Transverse colon (tissue), 4 donors: ENCODE results near the gene BTG2. TPM values are rescaled to one million over a fixed set of nuclear protein-coding genes. Genes with fewer than 3 reads are reported as not detected.

Source experiments
- DNase-seq: peaks from one replicate; pipeline ENCODE4 v3.0.0-alpha.2; 2019
- H3K27ac ChIP-seq, 4 donors: fragments of 200-600 bp; sonication (generic); 2 replicates each; pipeline ENCODE4 v1.5.1; 2016 to 2018; ENCODE audit warnings: inconsistent platforms in 4 of 4
- H3K27me3 ChIP-seq: fragments of 200-600 bp; sonication (generic); 2 replicates; pipeline ENCODE4 v1.5.1; 2017; ENCODE audit warnings: inconsistent platforms
- H3K36me3 ChIP-seq, 4 donors: fragments of 200-600 bp; sonication (generic); 2 replicates each; pipeline ENCODE4 v1.5.1; 2017 to 2019; ENCODE audit warnings: inconsistent platforms in 4 of 4
- H3K4me1 ChIP-seq, 4 donors: fragments of 200-600 bp; sonication (generic); 2 replicates each; pipeline ENCODE4 v1.5.1; 2017 to 2020; ENCODE audit warnings: inconsistent platforms in 4 of 4
- H3K4me3 ChIP-seq, 4 donors: fragments of 200-600 bp; sonication (generic); 1 replicate in 1 of 4; 2 replicates in 3 of 4; pipeline versions ENCODE4 v1.5.1 to v1.6.1; 2017 to 2019; ENCODE audit warnings: inconsistent platforms in 4 of 4
- H3K9me3 ChIP-seq, 2 donors: fragments of 200-600 bp; sonication (generic); 2 replicates each; pipeline ENCODE4 v1.5.1; 2017 to 2019; ENCODE audit warnings: inconsistent platforms in 2 of 2
- CTCF ChIP-seq, 5 experiments: fragments of 200-600 bp in 3 of 5; fragments of 450-650 bp in 2 of 5; sonication (generic) in 3 of 5; IDR thresholded peaks; 1 replicate in 2 of 5; 2 replicates in 3 of 5; pipeline ENCODE4 v1.5.1; 2016 to 2017; ENCODE audit warnings: antibody characterized with exemption in 5 of 5, inconsistent platforms in 3 of 5, mild to moderate bottlenecking in 2 of 5, moderate library complexity in 1 of 5
- EP300 ChIP-seq: sonication (generic); formaldehyde crosslinking; IDR thresholded peaks from one replicate; pipeline ENCODE4 v1.6.1; 2017; ENCODE audit warnings: antibody characterized with exemption, low read depth
- POLR2A ChIP-seq: fragments of 450-650 bp; IDR thresholded peaks from one replicate; pipeline ENCODE4 v1.6.1; 2016; ENCODE audit warnings: antibody characterized with exemption, mild to moderate bottlenecking, moderate library complexity
- POLR2AphosphoS5 ChIP-seq, 3 donors: sonication (generic); formaldehyde crosslinking; IDR thresholded peaks; one replicate each; pipeline ENCODE4 v1.6.1; 2016; ENCODE audit warnings: antibody characterized with exemption in 3 of 3
- WGBS, 2 donors: methylation state at CpG; one replicate each; pipeline ENCODE4 v1.1.5; 2018; ENCODE audit warnings: low coverage in 1 of 2; 5-methylcytosine and 5-hydroxymethylcytosine counted together
- in situ Hi-C, 4 donors: fragments of 200-750 bp; cut with MboI; loops; one replicate each; pipeline versions ENCODE4 v1.15.0 to v1.15.1; 2017; ENCODE audit warnings: low sequenced_read_pairs in 3 of 4, low pct_ligation_motif_present in 1 of 4, low pct_unique_long_range_greater_than_20kb in 1 of 4
- intact Hi-C: fragments of 100-400 bp; cut with DNase I; formaldehyde crosslinking; loops from one replicate; pipeline ENCODE4 v1.15.1; 2023; ENCODE audit warnings: low total_unique reads
- total RNA-seq, 4 donors: library from RNA; depleted of rRNA; stranded (reverse); fragments of >200 nt; gene quantifications; one replicate each; pipeline ENCODE4 v1.1.0, GENCODE V29; 2016

Gene BTG2
- total RNA-seq, 4 donors from 2014 or later, result 98.9 to 144 (median 142) TPM

GRCh38 chr1:203272633-203273205 is 32.6 kb upstream of the BTG2 start:
- intact Hi-C loops (loop anchor here (2.0 to 5.0 kb wide), 2 partner anchors 66 to 1560 kb away; no protein-coding TSS in a partner anchor), in situ Hi-C loops (loop anchor here (5.0 to 25.0 kb wide), 4 partner anchors 60 to 212 kb away; no protein-coding TSS in a partner anchor)
- Histone ChIP-seq H3K27me3 (no peaks in the 10 kb centered on the region), H3K36me3 (no peaks in the 10 kb centered on the region), H3K9me3 (no peaks in the 10 kb centered on the region), H3K27ac (peak overlapping the region; percentile 83 to 89 (median 87)), H3K4me3 (peak overlapping the region in 2 of 4 donors; percentile 25 to 30), H3K4me1 (peaks cover 29 to 69% (median 43%) of the 10 kb centered on the region in 4 donors)
- no peak for DNase-seq
- no peak for TF ChIP-seq POLR2AphosphoS5 (IDR thresholded peaks at IDR 0.05)
- TF ChIP-seq EP300, result no peak
- no peak for TF ChIP-seq CTCF (IDR thresholded peaks at IDR 0.05)
- TF ChIP-seq POLR2A, result no peak
- 22% methylated on average over 17 of the region's 17 CpGs; no CpG with 5 or more reads in 1 of the 2 donors for WGBS, 2 donors

DNA sequence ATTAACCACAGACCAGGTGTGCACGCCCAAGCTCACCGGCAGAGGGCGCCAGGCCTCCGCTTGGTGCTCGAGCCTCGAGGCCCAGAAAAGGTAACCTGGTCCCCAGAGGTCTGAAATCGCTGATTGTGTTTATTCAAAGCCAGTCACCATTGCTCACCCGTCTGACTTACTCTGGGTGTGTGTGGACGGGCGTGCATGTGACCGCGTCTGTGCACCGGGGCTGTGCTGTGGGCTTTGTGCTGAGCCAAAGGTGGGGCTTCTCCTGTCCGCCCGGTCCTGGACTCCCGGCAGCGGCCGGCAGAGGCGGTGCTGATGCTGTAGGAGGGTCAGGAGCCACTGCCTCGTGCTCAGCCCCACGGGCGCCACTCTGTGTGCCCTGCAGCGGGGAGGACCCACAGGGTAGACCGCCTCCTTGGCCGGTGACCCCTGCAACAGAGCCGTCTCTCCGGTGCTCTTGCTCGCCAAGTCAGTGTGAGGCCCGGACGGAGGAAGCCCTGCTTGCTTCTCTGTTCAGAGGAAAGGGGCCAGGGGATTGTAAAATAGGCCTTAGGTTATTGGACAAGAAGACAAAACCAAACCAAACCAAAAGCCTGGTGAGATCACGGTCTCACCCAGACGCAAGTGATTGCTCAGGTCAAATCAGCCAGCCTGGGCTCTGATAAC is 32.0 kb upstream of the BTG2 start:
- Histone ChIP-seq H3K4me3 (peak overlapping the region in 2 of 4 donors; percentile 25 to 30), H3K27me3 (no peaks in the 10 kb centered on the region), H3K4me1 (peaks cover 33 to 73% (median 49%) of the 10 kb centered on the region in 4 donors), H3K9me3 (no peaks in the 10 kb centered on the region), H3K36me3 (no peaks in the 10 kb centered on the region), H3K27ac (peak overlapping the region; percentile 83 to 89 (median 87))
- WGBS, 2 donors, result 21 to 60% methylated on average over 2 to 25 of the region's 32 CpGs
- TF ChIP-seq CTCF (IDR thresholded peaks at IDR 0.05), result peak; percentile 97 to 100 (median 99)
- peak; percentile 14 to 61 (median 36) for TF ChIP-seq POLR2AphosphoS5 (IDR thresholded peaks at IDR 0.05)
- TF ChIP-seq POLR2A, result no peak
- TF ChIP-seq EP300, result no peak
- intact Hi-C loops, result loop anchor here (2.0 to 5.0 kb wide), 2 partner anchors 65 to 1561 kb away; no protein-coding TSS in a partner anchor
- peak; percentile 92 for DNase-seq
- in situ Hi-C loops, result loop anchor here (5.0 to 25.0 kb wide), 4 partner anchors 59 to 211 kb away; no protein-coding TSS in a partner anchor

GRCh38 chr1:203273869-203274602 is 31.3 kb upstream of the BTG2 start:
- no peaks in the 10 kb centered on the region for H3K9me3 ChIP-seq
- H3K27ac ChIP-seq, result peak overlapping the region; percentile 83 to 89 (median 87)
- no peaks in the 10 kb centered on the region for H3K36me3 ChIP-seq
- WGBS, 2 donors, result 47 to 73% methylated on average over 6 to 12 of the region's 12 CpGs
- peak overlapping the region in 1 of 4 donors; percentile 30 for H3K4me3 ChIP-seq
- intact Hi-C loops (loop anchor here (2.0 to 5.0 kb wide), 2 partner anchors 65 to 1562 kb away; no protein-coding TSS in a partner anchor), in situ Hi-C loops (loop anchor here (5.0 to 25.0 kb wide), 4 partner anchors 58 to 211 kb away; no protein-coding TSS in a partner anchor)
- peaks cover 38 to 80% (median 54%) of the 10 kb centered on the region in 4 donors for H3K4me1 ChIP-seq
- TF ChIP-seq POLR2AphosphoS5 (IDR thresholded peaks at IDR 0.05) (peak in 1 of 3 donors; percentile 48), EP300 (no peak)
- no peaks in the 10 kb centered on the region for H3K27me3 ChIP-seq
- DNase-seq, result peak; percentile 68

DNA sequence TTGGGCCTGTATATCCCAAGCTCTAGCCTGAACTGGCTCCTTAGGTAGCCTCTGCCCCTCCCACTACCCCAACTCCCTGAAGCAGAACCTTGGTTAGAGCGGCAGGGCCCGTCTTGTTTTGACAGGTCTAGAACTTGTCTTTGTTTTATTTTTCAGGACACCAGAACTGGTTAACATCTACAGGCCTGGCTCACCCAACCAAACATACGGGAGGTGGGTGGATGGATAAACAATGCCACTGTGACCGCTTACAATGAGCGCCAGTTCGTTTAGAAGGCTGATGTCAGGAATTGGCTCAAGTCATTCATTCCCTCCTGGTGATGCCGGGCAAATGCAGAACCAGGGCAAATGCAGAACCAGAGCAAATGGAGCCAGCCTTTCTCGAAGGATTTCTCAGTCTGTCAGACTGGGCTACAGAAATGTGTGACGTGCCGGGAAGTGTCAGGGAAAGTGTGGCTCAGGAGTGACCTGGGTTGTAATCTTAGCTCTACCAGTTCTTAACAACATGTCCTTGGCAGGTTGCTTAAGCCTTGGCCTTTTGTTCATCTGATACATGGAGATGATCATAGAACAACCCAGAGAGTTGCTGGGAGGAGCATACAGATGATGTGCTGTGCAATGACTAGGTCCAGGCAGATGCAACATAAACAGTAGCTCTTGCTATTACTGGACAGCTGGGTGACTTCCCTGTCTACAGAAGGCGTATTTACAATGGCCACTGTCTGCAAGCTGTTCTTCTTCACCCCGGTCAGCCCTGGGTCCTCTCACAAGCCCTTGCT is 30.5 kb upstream of the BTG2 start:
- WGBS, 2 donors, result 49 to 61% methylated on average over 5 to 12 of the region's 12 CpGs
- Histone ChIP-seq H3K4me3 (no peak overlapping the region), H3K9me3 (no peaks in the 10 kb centered on the region), H3K4me1 (peaks cover 43 to 85% (median 60%) of the 10 kb centered on the region in 4 donors), H3K27me3 (no peaks in the 10 kb centered on the region), H3K36me3 (no peaks in the 10 kb centered on the region), H3K27ac (peak overlapping the region; percentile 83 to 89 (median 87))
- intact Hi-C loops (loop anchor here (5.0 kb wide), 2 partner anchors 203 to 1562 kb away; partner anchors contain the start of gene PRELP), in situ Hi-C loops (loop anchor here (5.0 to 25.0 kb wide), 4 partner anchors 58 to 210 kb away; no protein-coding TSS in a partner anchor)
- peak; percentile 14 for TF ChIP-seq POLR2A
- peak; percentile 43 to 77 (median 75) for TF ChIP-seq POLR2AphosphoS5 (IDR thresholded peaks at IDR 0.05)
- peak; percentile 94 for TF ChIP-seq EP300
- TF ChIP-seq CTCF (IDR thresholded peaks at IDR 0.05), result no peak
- DNase-seq, result no peak
